Body of pancreas (tissue), 4 donors: ENCODE results near the gene SENP6.
"Not testable (repeated sequence)": the region's sequence is repeated elsewhere in the genome, so short reads cannot be mapped to it uniquely, and the experiment has no call there.

ENCODE experiments used
- CTCF ChIP-seq, 7 experiments: fragments of 450-650 bp in 4 of 7; fragments of 200-600 bp in 3 of 7; sonication (generic) in 3 of 7; IDR thresholded peaks; one replicate each; pipeline ENCODE4 v1.5.1; 2016 to 2019; ENCODE audit warnings: antibody characterized with exemption in 7 of 7
- POLR2A ChIP-seq, 3 donors: fragments of 450-650 bp; IDR thresholded peaks; one replicate each; pipeline ENCODE4 v1.6.1; 2016; ENCODE audit warnings: antibody characterized with exemption in 3 of 3, mild to moderate bottlenecking in 2 of 3

DNA sequence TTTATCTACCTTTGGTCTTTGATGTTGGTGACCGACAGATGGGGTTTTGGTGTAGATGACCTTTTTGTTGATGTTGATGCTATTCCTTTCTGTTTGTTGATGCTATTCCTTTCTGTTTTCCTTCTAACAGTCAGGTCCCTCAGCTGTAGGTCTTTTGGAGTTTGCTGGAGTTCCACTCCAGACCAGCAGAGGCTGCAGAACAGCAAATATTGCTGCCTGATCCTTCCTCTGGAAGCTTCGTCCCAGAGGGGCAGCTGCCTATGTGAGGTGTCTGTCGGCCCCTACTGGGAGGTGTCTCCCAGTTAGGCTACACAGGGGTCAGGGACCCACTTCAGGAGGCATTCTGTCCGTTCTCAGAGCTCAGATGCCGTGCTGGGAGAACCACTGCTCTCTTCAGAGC, 85.9 kb downstream of the SENP6 start:
- not testable (repeated sequence) for TF ChIP-seq POLR2A, CTCF (IDR thresholded peaks at IDR 0.05)
